Panc1 (cell line): ENCODE data around the gene HHEX. TPM values are rescaled to one million over a fixed set of nuclear protein-coding genes. Genes with fewer than 3 reads are reported as not detected.

ENCODE experiments used
- ATAC-seq: fragments of 200-7000 bp; cut with Tn5 transposase; 2 replicates; pipeline ENCODE4 v1.9.1; 2020; ENCODE audit warnings: mild to moderate bottlenecking, moderate library complexity
- BruUV-seq: library from RNA; stranded (reverse); fragments of 400-500 nt; replicated peaks from 2 replicates; lab custom pipeline; 2021; lab: Mats Ljungman, UMichigan
- CTCF ChIA-PET: fragments of 300-600 bp; sonication (Branson Sonifier 250); formaldehyde crosslinking; loops from one replicate; lab custom pipeline; 2022; ENCODE audit warnings: antibody characterized with exemption; lab: Charles Lee
- POLR2A ChIA-PET: fragments of 300-600 bp; sonication (Branson Sonifier 250); formaldehyde crosslinking; loops from one replicate; lab custom pipeline; 2022; ENCODE audit warnings: antibody characterized with exemption; lab: Charles Lee
- DNase-seq: peaks from one replicate; pipeline ENCODE4 v3.0.0-alpha.2; 2010; ENCODE audit warnings: low read depth, low spot score
- H3K27ac ChIP-seq: 2 replicates; pipeline ENCODE4 v1.5.1; 2011; ENCODE audit warnings: mild to moderate bottlenecking, low read length, inconsistent platforms
- H3K27me3 ChIP-seq: fragments of 200-500 bp; sonication (Bioruptor generic); 2 replicates; pipeline ENCODE4 v1.6.0; 2014; ENCODE audit warnings: low read length, inconsistent platforms; ENCODE audit not compliant: control insufficient read depth, insufficient read depth
- H3K36me3 ChIP-seq: fragments of 200-500 bp; sonication (Bioruptor generic); 2 replicates; pipeline ENCODE4 v1.5.1; 2014; ENCODE audit warnings: inconsistent platforms, mild to moderate bottlenecking, low read length, moderate library complexity; ENCODE audit not compliant: control insufficient read depth, insufficient read depth
- H3K4me1 ChIP-seq: 2 replicates; pipeline ENCODE4 v1.5.1; 2011; ENCODE audit warnings: inconsistent platforms, mild to moderate bottlenecking, low read length, moderate library complexity; ENCODE audit not compliant: control insufficient read depth, insufficient read depth
- H3K4me3 ChIP-seq, 2 experiments: 2 replicates each; pipeline ENCODE4 v1.5.1; 2011 to 2012; ENCODE audit warnings: low read depth in 2 of 2, low read length in 2 of 2, mild to moderate bottlenecking in 2 of 2, inconsistent platforms in 1 of 2, moderate library complexity in 1 of 2
- H3K9me3 ChIP-seq: fragments of 200-500 bp; sonication (Bioruptor generic); 2 replicates; pipeline ENCODE4 v1.5.1; 2014; ENCODE audit warnings: low read depth, mild to moderate bottlenecking, inconsistent platforms, low read length, moderate library complexity; ENCODE audit not compliant: control insufficient read depth, insufficient read depth
- CTCF ChIP-seq: fragments of 450-650 bp; IDR thresholded peaks from 2 replicates; pipeline ENCODE4 v1.5.1; 2017; ENCODE audit warnings: mild to moderate bottlenecking
- POLR2AphosphoS5 ChIP-seq: IDR thresholded peaks from 2 replicates; pipeline ENCODE4 v1.6.1; 2012; ENCODE audit warnings: mild to moderate bottlenecking, low read depth, low read length, moderate library complexity
- SIN3A ChIP-seq: IDR thresholded peaks from 2 replicates; pipeline ENCODE4 v1.6.1; 2012; ENCODE audit warnings: low read depth, mild to moderate bottlenecking, low read length, moderate library complexity, borderline replicate concordance; ENCODE audit not compliant: insufficient read depth
- TCF7L2 ChIP-seq: IDR thresholded peaks from 2 replicates; pipeline ENCODE4 v1.6.1; 2011; ENCODE audit warnings: mild to moderate bottlenecking, low read depth, low read length, inconsistent platforms
- in situ Hi-C: cut with HindIII; loops from 2 replicates; pipeline ENCODE4 v1.10.0; 2016; ENCODE audit warnings: low sequenced_read_pairs, low pct_unique_long_range_greater_than_20kb
- intact Hi-C: fragments of 100-400 bp; cut with micrococcal nuclease; formaldehyde crosslinking; loops from one replicate; pipeline ENCODE4 v1.10.0; 2022; ENCODE audit not compliant: unreplicated experiment
- total RNA-seq: library from RNA; stranded (reverse); gene quantifications from one replicate; pipeline ENCODE4 v1.2.1, GENCODE V29; 2021; ENCODE audit not compliant: unreplicated experiment
- TF ChIP-seq, protein P1 (sequence below), 2 experiments: IDR thresholded peaks; 2 replicates each; pipeline ENCODE4 v1.6.1; 2011 to 2012; ENCODE audit warnings: low read depth in 2 of 2, control low read depth in 1 of 2, low read length in 1 of 2, mild to moderate bottlenecking in 1 of 2, moderate library complexity in 1 of 2; ENCODE audit not compliant: insufficient read depth in 1 of 2

The HHEX gene
- total RNA-seq, 1 experiment from 2014 or later: 10.1 TPM

DNA sequence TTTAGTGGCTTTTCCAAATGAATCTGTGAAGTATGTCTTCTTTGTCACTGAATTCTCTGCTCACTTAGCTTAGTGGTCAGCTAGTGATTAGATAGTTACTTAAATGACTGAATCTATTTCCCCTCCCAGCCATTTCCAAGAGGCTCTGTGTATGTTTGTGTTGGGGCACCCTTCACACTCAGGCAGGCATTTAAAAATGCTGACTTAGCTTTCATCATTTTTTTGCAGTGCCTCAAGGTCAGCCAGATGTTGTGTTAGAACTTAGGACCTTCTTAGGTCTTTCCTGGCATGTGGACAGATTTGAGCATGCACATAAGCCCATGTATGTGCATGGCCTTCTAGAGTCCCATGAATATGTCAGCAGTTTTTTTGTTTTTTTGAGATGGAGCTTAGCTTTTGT, 25.4 kb upstream of the HHEX start:
- Histone ChIP-seq H3K4me1 (no peaks in the 10 kb centered on the region), H3K27me3 (no peaks in the 10 kb centered on the region), H3K27ac (no peak overlapping the region), H3K9me3 (peaks cover 10% of the 10 kb centered on the region; the same call in 1 of the 2 replicates), H3K4me3 (no peak overlapping the region), H3K36me3 (no peaks in the 10 kb centered on the region)
- in situ Hi-C loops (no loop called here), intact Hi-C loops (no loop called here)
- no peak for ATAC-seq
- no TSS peak for BruUV-seq
- ChIA-PET POLR2A (interaction anchor here (0.6 kb wide), 2 partner anchors 17 kb away, joined by 6 to 9 read pairs; no protein-coding TSS in a partner anchor), CTCF (no interaction called here)
- no peak for DNase-seq
- no peak for TF ChIP-seq SIN3A
- TF ChIP-seq, protein P1, sequence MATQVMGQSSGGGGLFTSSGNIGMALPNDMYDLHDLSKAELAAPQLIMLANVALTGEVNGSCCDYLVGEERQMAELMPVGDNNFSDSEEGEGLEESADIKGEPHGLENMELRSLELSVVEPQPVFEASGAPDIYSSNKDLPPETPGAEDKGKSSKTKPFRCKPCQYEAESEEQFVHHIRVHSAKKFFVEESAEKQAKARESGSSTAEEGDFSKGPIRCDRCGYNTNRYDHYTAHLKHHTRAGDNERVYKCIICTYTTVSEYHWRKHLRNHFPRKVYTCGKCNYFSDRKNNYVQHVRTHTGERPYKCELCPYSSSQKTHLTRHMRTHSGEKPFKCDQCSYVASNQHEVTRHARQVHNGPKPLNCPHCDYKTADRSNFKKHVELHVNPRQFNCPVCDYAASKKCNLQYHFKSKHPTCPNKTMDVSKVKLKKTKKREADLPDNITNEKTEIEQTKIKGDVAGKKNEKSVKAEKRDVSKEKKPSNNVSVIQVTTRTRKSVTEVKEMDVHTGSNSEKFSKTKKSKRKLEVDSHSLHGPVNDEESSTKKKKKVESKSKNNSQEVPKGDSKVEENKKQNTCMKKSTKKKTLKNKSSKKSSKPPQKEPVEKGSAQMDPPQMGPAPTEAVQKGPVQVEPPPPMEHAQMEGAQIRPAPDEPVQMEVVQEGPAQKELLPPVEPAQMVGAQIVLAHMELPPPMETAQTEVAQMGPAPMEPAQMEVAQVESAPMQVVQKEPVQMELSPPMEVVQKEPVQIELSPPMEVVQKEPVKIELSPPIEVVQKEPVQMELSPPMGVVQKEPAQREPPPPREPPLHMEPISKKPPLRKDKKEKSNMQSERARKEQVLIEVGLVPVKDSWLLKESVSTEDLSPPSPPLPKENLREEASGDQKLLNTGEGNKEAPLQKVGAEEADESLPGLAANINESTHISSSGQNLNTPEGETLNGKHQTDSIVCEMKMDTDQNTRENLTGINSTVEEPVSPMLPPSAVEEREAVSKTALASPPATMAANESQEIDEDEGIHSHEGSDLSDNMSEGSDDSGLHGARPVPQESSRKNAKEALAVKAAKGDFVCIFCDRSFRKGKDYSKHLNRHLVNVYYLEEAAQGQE (IDR thresholded peaks at IDR 0.05; ENCODE audit: insufficient read depth in 1 of 2, low read depth in 2 of 2, low read length in 1 of 2): no peak

DNA sequence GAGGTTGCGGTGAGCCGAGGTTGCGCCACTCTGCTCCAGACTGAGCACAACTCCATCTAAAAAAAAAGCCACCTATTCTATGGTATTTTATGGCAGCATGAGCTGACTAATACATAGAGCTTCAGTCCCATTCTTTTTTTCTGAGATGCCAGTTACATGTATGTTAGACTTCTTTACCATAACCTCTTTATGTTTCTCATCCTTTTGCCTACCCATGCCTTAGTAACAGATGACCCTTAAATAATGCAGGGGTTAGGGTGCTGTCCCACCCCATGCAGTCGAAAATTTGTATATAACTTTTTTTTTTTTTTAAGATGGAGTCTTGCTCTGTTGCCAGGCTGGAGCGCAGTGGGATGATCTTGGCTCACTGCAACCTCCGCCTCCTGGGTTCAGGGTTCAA, 22.7 kb upstream of the HHEX start:
- Histone ChIP-seq H3K9me3 (peaks cover 10% of the 10 kb centered on the region; the same call in 1 of the 2 replicates), H3K4me3 (no peak overlapping the region), H3K27ac (no peak overlapping the region), H3K4me1 (no peaks in the 10 kb centered on the region), H3K27me3 (no peaks in the 10 kb centered on the region), H3K36me3 (no peaks in the 10 kb centered on the region)
- DNase-seq: no peak
- BruUV-seq: no TSS peak
- in situ Hi-C loops (no loop called here), intact Hi-C loops (no loop called here)
- no peak for ATAC-seq
- TF ChIP-seq POLR2AphosphoS5: no peak
- no peak for TF ChIP-seq CTCF
- TF ChIP-seq, protein P1 (IDR thresholded peaks at IDR 0.05; ENCODE audit: insufficient read depth in 1 of 2, low read depth in 2 of 2, low read length in 1 of 2): no peak
- TF ChIP-seq SIN3A: no peak
- TF ChIP-seq TCF7L2: no peak
- CTCF ChIA-PET: no interaction called here
- POLR2A ChIA-PET: interaction anchor here (0.6 to 0.7 kb wide), 3 partner anchors 25 to 104 kb away, joined by 4 to 11 read pairs (median 6); no protein-coding TSS in a partner anchor
